ENCODE data around the gene STPG3.
A peak's percentile ranks its signal among the peaks of the same experiment; 100 is the strongest.
"Not testable (repeated sequence)": the region's sequence is repeated elsewhere in the genome, so short reads cannot be mapped to it uniquely, and the experiment has no call there.

STPG3 gene

GRCh38 chr9:137237759-137238726, 13.0 kb upstream of the STPG3 start:
- Histone ChIP-seq H3K4me1 (ENCODE audit: control insufficient read depth, insufficient read depth, low read length) (no peaks in the 10 kb centered on the region), H3K9me3 (ENCODE audit: control insufficient read depth, insufficient read depth, low read length) (no peaks in the 10 kb centered on the region), H3K9ac (ENCODE audit: low read depth, low read length) (no peak overlapping the region), H3K36me3 (ENCODE audit: control insufficient read depth, insufficient read depth, low read length) (peaks cover 12% of the 10 kb centered on the region), H3K4me3 (ENCODE audit: low read depth, low read length) (no peak overlapping the region), H3K27me3 (ENCODE audit: control insufficient read depth, insufficient read depth, low read length) (no peaks in the 10 kb centered on the region)

GRCh38 chr9:137239541-137240200, 11.4 kb upstream of the STPG3 start:
- H3K9me3 ChIP-seq (ENCODE audit: control insufficient read depth, insufficient read depth, low read length); H3K4me1 ChIP-seq (ENCODE audit: control insufficient read depth, insufficient read depth, low read length); H3K27me3 ChIP-seq (ENCODE audit: control insufficient read depth, insufficient read depth, low read length): not testable (repeated sequence)
- Histone ChIP-seq H3K4me3 (ENCODE audit: low read depth, low read length) (peak overlapping the region; percentile 75), H3K36me3 (ENCODE audit: control insufficient read depth, insufficient read depth, low read length) (peaks cover 19% of the 10 kb centered on the region), H3K9ac (ENCODE audit: low read depth, low read length) (peak overlapping the region; percentile 83)

- H3K9ac ChIP-seq (ENCODE audit: low read depth, low read length) = peak overlapping the region; percentile 83
- H3K4me1 ChIP-seq (ENCODE audit: control insufficient read depth, insufficient read depth, low read length) = peaks cover 5% of the 10 kb centered on the region
- no peaks in the 10 kb centered on the region for H3K27me3 ChIP-seq (ENCODE audit: control insufficient read depth, insufficient read depth, low read length)
- H3K9me3 ChIP-seq (ENCODE audit: control insufficient read depth, insufficient read depth, low read length) = no peaks in the 10 kb centered on the region
- H3K36me3 ChIP-seq (ENCODE audit: control insufficient read depth, insufficient read depth, low read length) = peaks cover 19% of the 10 kb centered on the region
- H3K4me3 ChIP-seq (ENCODE audit: low read depth, low read length) = peak overlapping the region; percentile 75
These were observed 10.7 kb upstream of the STPG3 start for GRCh38 chr9:137240318-137240840.

GRCh38 chr9:137240841-137241489, 10.1 kb upstream of the STPG3 start, which contains the start of gene TUBB4B:
Gene TUBB4B (plus strand): TSS chr9:137241287. CDS start chr9:137241361, 74 bp downstream.
- H3K36me3 ChIP-seq (ENCODE audit: control insufficient read depth, insufficient read depth, low read length) = peaks cover 19% of the 10 kb centered on the region
- H3K9ac ChIP-seq (ENCODE audit: low read depth, low read length) = peak within 1 kb of the TSS; percentile 83
- H3K4me3 ChIP-seq (ENCODE audit: low read depth, low read length) = peak within 1 kb of the TSS; percentile 77
- peaks cover 5% of the 10 kb centered on the region for H3K4me1 ChIP-seq (ENCODE audit: control insufficient read depth, insufficient read depth, low read length)
- H3K27me3 ChIP-seq (ENCODE audit: control insufficient read depth, insufficient read depth, low read length) = no peaks in the 10 kb centered on the region
- no peaks in the 10 kb centered on the region for H3K9me3 ChIP-seq (ENCODE audit: control insufficient read depth, insufficient read depth, low read length)

GRCh38 chr9:137241490-137242268, 9.4 kb upstream of the STPG3 start:
- Histone ChIP-seq H3K36me3 (ENCODE audit: control insufficient read depth, insufficient read depth, low read length) (peaks cover 19% of the 10 kb centered on the region), H3K4me3 (ENCODE audit: low read depth, low read length) (peak overlapping the region; percentile 77), H3K27me3 (ENCODE audit: control insufficient read depth, insufficient read depth, low read length) (no peaks in the 10 kb centered on the region), H3K4me1 (ENCODE audit: control insufficient read depth, insufficient read depth, low read length) (peaks cover 5% of the 10 kb centered on the region), H3K9ac (ENCODE audit: low read depth, low read length) (peak overlapping the region; percentile 81), H3K9me3 (ENCODE audit: control insufficient read depth, insufficient read depth, low read length) (no peaks in the 10 kb centered on the region)

GRCh38 chr9:137242269-137243203, 8.6 kb upstream of the STPG3 start:
- H3K4me3 ChIP-seq (ENCODE audit: low read depth, low read length) = peak overlapping the region; percentile 77

GRCh38 chr9:137243266-137243625, 7.8 kb upstream of the STPG3 start:
- H3K27me3 ChIP-seq (ENCODE audit: control insufficient read depth, insufficient read depth, low read length); H3K4me3 ChIP-seq (ENCODE audit: low read depth, low read length); H3K9ac ChIP-seq (ENCODE audit: low read depth, low read length); H3K4me1 ChIP-seq (ENCODE audit: control insufficient read depth, insufficient read depth, low read length); H3K9me3 ChIP-seq (ENCODE audit: control insufficient read depth, insufficient read depth, low read length): not testable (repeated sequence)
- H3K36me3 ChIP-seq (ENCODE audit: control insufficient read depth, insufficient read depth, low read length) = peaks cover 19% of the 10 kb centered on the region

More at GRCh38 chr9:137242269-137243203, 8.6 kb upstream of the STPG3 start:
- Histone ChIP-seq H3K9me3 (ENCODE audit: control insufficient read depth, insufficient read depth, low read length) (no peaks in the 10 kb centered on the region), H3K27me3 (ENCODE audit: control insufficient read depth, insufficient read depth, low read length) (no peaks in the 10 kb centered on the region), H3K4me1 (ENCODE audit: control insufficient read depth, insufficient read depth, low read length) (peaks cover 5% of the 10 kb centered on the region), H3K36me3 (ENCODE audit: control insufficient read depth, insufficient read depth, low read length) (peaks cover 19% of the 10 kb centered on the region), H3K9ac (ENCODE audit: low read depth, low read length) (no peak overlapping the region)

GRCh38 chr9:137243626-137244485, 7.2 kb upstream of the STPG3 start:
- H3K9me3 ChIP-seq (ENCODE audit: control insufficient read depth, insufficient read depth, low read length) = no peaks in the 10 kb centered on the region
- no peak overlapping the region for H3K4me3 ChIP-seq (ENCODE audit: low read depth, low read length)
- no peak overlapping the region for H3K9ac ChIP-seq (ENCODE audit: low read depth, low read length)
- no peaks in the 10 kb centered on the region for H3K27me3 ChIP-seq (ENCODE audit: control insufficient read depth, insufficient read depth, low read length)
- H3K4me1 ChIP-seq (ENCODE audit: control insufficient read depth, insufficient read depth, low read length) = peaks cover 5% of the 10 kb centered on the region
- H3K36me3 ChIP-seq (ENCODE audit: control insufficient read depth, insufficient read depth, low read length) = peaks cover 19% of the 10 kb centered on the region

GRCh38 chr9:137244486-137245449, 6.3 kb upstream of the STPG3 start:
- Histone ChIP-seq H3K27me3 (ENCODE audit: control insufficient read depth, insufficient read depth, low read length) (no peaks in the 10 kb centered on the region), H3K9ac (ENCODE audit: low read depth, low read length) (no peak overlapping the region), H3K9me3 (ENCODE audit: control insufficient read depth, insufficient read depth, low read length) (no peaks in the 10 kb centered on the region), H3K36me3 (ENCODE audit: control insufficient read depth, insufficient read depth, low read length) (peaks cover 19% of the 10 kb centered on the region), H3K4me3 (ENCODE audit: low read depth, low read length) (no peak overlapping the region), H3K4me1 (ENCODE audit: control insufficient read depth, insufficient read depth, low read length) (peaks cover 5% of the 10 kb centered on the region)
